CD14-positive monocyte (primary cell): Measurements from ENCODE around the gene CREB5. TPM values are rescaled to one million over a fixed set of nuclear protein-coding genes. Genes with fewer than 3 reads are reported as not detected.

Experiments
- DNase-seq, 3 donors: peaks; one replicate each; pipeline ENCODE4 v3.0.0-alpha.2; 2011 to 2022
- H2AFZ ChIP-seq: 2 replicates; pipeline ENCODE4 v1.6.0; 2012; ENCODE audit warnings: mild to moderate bottlenecking, low read depth, low read length, inconsistent platforms; ENCODE audit not compliant: insufficient read depth, poor library complexity, severe bottlenecking
- H3K27ac ChIP-seq, 2 donors: 1 replicate in 1 of 2; 2 replicates in 1 of 2; pipeline ENCODE4 v1.5.1; 2012 to 2013; ENCODE audit warnings: low read length in 2 of 2, control low read depth in 1 of 2, inconsistent platforms in 1 of 2, low read depth in 1 of 2, mild to moderate bottlenecking in 1 of 2
- H3K27me3 ChIP-seq, 2 donors: one replicate each; pipeline versions ENCODE4 v1.6.0 to v1.6.1; 2011 to 2013; ENCODE audit warnings: low read length in 2 of 2; ENCODE audit not compliant: control insufficient read depth in 2 of 2, insufficient read depth in 2 of 2
- H3K36me3 ChIP-seq, 2 donors: replicated peaks in 1 of 2; 1 replicate in 1 of 2; 2 replicates in 1 of 2; pipeline versions ENCODE4 v1.5.1 to v1.6.1; 2012 to 2013; ENCODE audit warnings: low read length in 2 of 2, control low read depth in 1 of 2, inconsistent platforms in 1 of 2, mild to moderate bottlenecking in 1 of 2; ENCODE audit not compliant: insufficient read depth in 2 of 2, control insufficient read depth in 1 of 2
- H3K4me1 ChIP-seq, 2 donors: 1 replicate in 1 of 2; 2 replicates in 1 of 2; pipeline versions ENCODE4 v1.5.1 to v1.6.1; 2012 to 2013; ENCODE audit warnings: low read length in 2 of 2, control low read depth in 1 of 2, inconsistent platforms in 1 of 2, mild to moderate bottlenecking in 1 of 2, moderate library complexity in 1 of 2; ENCODE audit not compliant: insufficient read depth in 2 of 2, control insufficient read depth in 1 of 2
- H3K4me2 ChIP-seq: replicated peaks from 2 replicates; pipeline ENCODE3; 2012; ENCODE audit warnings: low read length, moderate library complexity, mild to moderate bottlenecking; ENCODE audit not compliant: poor library complexity, severe bottlenecking; ENCODE audit errors: extremely low read depth
- H3K4me3 ChIP-seq, 3 experiments: fragments of 200-600 bp in 1 of 3; sonication (generic) in 1 of 3; replicated peaks in 1 of 3; 1 replicate in 2 of 3; 2 replicates in 1 of 3; pipeline ENCODE4 v1.5.1; 2011 to 2013; ENCODE audit warnings: low read length in 3 of 3, mild to moderate bottlenecking in 3 of 3, control low read depth in 2 of 3, low read depth in 2 of 3, inconsistent platforms in 1 of 3, moderate library complexity in 1 of 3
- H3K79me2 ChIP-seq: 2 replicates; pipeline ENCODE4 v1.6.0; 2012; ENCODE audit warnings: mild to moderate bottlenecking, control low read depth, inconsistent platforms, low read length, moderate library complexity; ENCODE audit not compliant: insufficient read depth
- H3K9ac ChIP-seq: 2 replicates; pipeline ENCODE4 v1.6.0; 2017; ENCODE audit warnings: low read length, mild to moderate bottlenecking; ENCODE audit not compliant: insufficient read depth, poor library complexity, severe bottlenecking
- H3K9me3 ChIP-seq, 2 donors: replicated peaks in 1 of 2; 1 replicate in 1 of 2; 2 replicates in 1 of 2; pipeline versions ENCODE4 v1.5.1 to v1.6.1; 2012 to 2013; ENCODE audit warnings: low read length in 2 of 2, control low read depth in 1 of 2; ENCODE audit not compliant: control insufficient read depth in 1 of 2, insufficient read depth in 1 of 2
- H4K20me1 ChIP-seq: 2 replicates; pipeline ENCODE4 v1.6.0; 2012; ENCODE audit warnings: mild to moderate bottlenecking, low read length, control low read depth, moderate library complexity; ENCODE audit not compliant: insufficient read depth
- H3K27ac Mint-ChIP-seq, 7 donors: one replicate each; pipeline ENCODE4 v1.8.0; 2020; ENCODE audit warnings: mild to moderate bottlenecking in 7 of 7, mixed read lengths in 7 of 7, moderate library complexity in 6 of 7, inconsistent platforms in 2 of 7
- H3K27me3 Mint-ChIP-seq, 3 donors: one replicate each; pipeline ENCODE4 v1.8.0; 2021 to 2022; ENCODE audit warnings: low read depth in 3 of 3, mild to moderate bottlenecking in 3 of 3, mixed read lengths in 3 of 3, moderate library complexity in 3 of 3, inconsistent platforms in 1 of 3
- H3K36me3 Mint-ChIP-seq, 2 donors: one replicate each; pipeline ENCODE4 v1.8.0; 2020; ENCODE audit warnings: mixed read lengths in 2 of 2, inconsistent platforms in 1 of 2, mild to moderate bottlenecking in 1 of 2
- H3K4me1 Mint-ChIP-seq: one replicate; pipeline ENCODE4 v1.8.0; 2020; ENCODE audit warnings: mild to moderate bottlenecking, mixed read lengths
- H3K4me3 Mint-ChIP-seq, 2 donors: one replicate each; pipeline ENCODE4 v1.8.0; 2020; ENCODE audit warnings: mild to moderate bottlenecking in 2 of 2, mixed read lengths in 2 of 2, moderate library complexity in 1 of 2
- H3K9me3 Mint-ChIP-seq, 7 donors: one replicate each; pipeline ENCODE4 v1.8.0; 2020 to 2022; ENCODE audit warnings: mixed read lengths in 7 of 7, mild to moderate bottlenecking in 6 of 7, moderate library complexity in 6 of 7, inconsistent platforms in 2 of 7
- WGBS: methylation state at CpG from one replicate; pipeline ENCODE4 v1.1.5; 2013; ENCODE audit warnings: missing lambda C conversion rate; ENCODE audit not compliant: insufficient coverage; 5-methylcytosine and 5-hydroxymethylcytosine counted together
- intact Hi-C, 2 donors: fragments of 100-400 bp; cut with micrococcal nuclease; formaldehyde crosslinking; loops; one replicate each; pipeline versions ENCODE4 v1.15.0 to v1.15.1; 2023
- polyA plus RNA-seq, 3 donors: library from polyadenylated mRNA; depleted of rRNA in 1 of 3; unstranded in 2 of 3; stranded (reverse) in 1 of 3; fragments of 300-500 nt in 2 of 3; fragments of >200 nt in 1 of 3; fragmentation: Illumina TruSeq in 2 of 3; gene quantifications; 1 replicate in 2 of 3; 2 replicates in 1 of 3; pipeline ENCODE4 v1.2.3, GENCODE V29; 2012 to 2021
- TF ChIP-seq, protein P1 (sequence below): fragments of 200-600 bp; IDR thresholded peaks from one replicate; pipeline ENCODE4 v1.8.0; 2022; ENCODE audit warnings: antibody characterized with exemption, mild to moderate bottlenecking

Gene CREB5
- polyA plus RNA-seq, 3 donors, result 25.1 to 72.3 (median 44.2) TPM

DNA sequence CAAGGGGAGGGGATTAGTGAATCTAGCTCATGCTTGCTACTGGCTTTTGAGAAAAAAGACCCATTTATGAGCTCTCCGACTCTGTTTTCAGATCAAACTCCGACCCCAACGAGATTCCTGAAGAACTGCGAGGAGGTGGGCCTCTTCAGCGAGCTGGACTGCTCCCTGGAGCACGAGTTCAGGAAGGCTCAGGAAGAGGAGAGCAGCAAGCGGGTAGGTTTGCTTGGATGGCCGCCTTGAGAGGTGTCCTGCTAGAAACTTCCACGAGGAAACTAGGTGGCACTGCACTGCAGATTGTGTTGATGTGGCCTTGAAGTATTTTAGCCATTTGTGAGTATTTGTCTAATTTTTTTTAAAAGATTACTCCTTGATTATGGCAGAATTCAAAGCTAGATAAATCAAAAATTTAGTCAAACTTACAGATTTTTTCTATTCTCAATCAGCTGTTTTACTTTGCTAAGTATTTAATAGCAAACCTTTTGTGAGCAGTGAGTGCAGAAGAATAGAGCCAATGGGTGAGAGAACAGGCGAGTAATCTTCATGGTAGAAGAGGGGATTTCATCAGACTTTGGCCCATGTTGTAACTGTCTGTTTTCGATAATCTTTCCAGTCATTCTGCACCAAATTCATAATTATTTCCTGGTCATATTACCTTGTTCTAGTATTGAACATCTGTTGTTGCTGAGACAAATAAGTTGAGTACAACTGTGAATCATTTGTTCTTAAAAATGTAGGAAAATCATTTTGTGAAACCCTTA is 95.4 kb downstream of the CREB5 start:
- intact Hi-C loops, result no loop called here
- Histone ChIP-seq H3K36me3 (no peaks in the 10 kb centered on the region), H3K9me3 (no peaks in the 10 kb centered on the region), H3K4me2 (no peak overlapping the region), H3K4me1 (peaks cover 12 to 21% of the 10 kb centered on the region in 2 donors), H3K79me2 (no peaks in the 10 kb centered on the region), H3K27ac (no peak overlapping the region), H4K20me1 (no peaks in the 10 kb centered on the region), H3K4me3 (no peak overlapping the region), H3K27me3 (no peaks in the 10 kb centered on the region), H2AFZ (no peak overlapping the region), H3K9ac (no peak overlapping the region)
- no peak for DNase-seq
- WGBS, result 97% methylated on average over 6 of the region's 11 CpGs
- TF ChIP-seq, protein P1, sequence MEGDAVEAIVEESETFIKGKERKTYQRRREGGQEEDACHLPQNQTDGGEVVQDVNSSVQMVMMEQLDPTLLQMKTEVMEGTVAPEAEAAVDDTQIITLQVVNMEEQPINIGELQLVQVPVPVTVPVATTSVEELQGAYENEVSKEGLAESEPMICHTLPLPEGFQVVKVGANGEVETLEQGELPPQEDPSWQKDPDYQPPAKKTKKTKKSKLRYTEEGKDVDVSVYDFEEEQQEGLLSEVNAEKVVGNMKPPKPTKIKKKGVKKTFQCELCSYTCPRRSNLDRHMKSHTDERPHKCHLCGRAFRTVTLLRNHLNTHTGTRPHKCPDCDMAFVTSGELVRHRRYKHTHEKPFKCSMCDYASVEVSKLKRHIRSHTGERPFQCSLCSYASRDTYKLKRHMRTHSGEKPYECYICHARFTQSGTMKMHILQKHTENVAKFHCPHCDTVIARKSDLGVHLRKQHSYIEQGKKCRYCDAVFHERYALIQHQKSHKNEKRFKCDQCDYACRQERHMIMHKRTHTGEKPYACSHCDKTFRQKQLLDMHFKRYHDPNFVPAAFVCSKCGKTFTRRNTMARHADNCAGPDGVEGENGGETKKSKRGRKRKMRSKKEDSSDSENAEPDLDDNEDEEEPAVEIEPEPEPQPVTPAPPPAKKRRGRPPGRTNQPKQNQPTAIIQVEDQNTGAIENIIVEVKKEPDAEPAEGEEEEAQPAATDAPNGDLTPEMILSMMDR, result no peak
- H3K4me3 Mint-ChIP-seq, result no peak overlapping the region
- H3K27me3 Mint-ChIP-seq, result peaks cover 3 to 6% (median 6%) of the 10 kb centered on the region in 3 donors
- no peaks in the 10 kb centered on the region for H3K36me3 Mint-ChIP-seq
- H3K27ac Mint-ChIP-seq, result no peak overlapping the region
- peaks cover 20% of the 10 kb centered on the region for H3K4me1 Mint-ChIP-seq
- peaks cover 0 to 2% (median 0%) of the 10 kb centered on the region in 7 donors for H3K9me3 Mint-ChIP-seq

DNA sequence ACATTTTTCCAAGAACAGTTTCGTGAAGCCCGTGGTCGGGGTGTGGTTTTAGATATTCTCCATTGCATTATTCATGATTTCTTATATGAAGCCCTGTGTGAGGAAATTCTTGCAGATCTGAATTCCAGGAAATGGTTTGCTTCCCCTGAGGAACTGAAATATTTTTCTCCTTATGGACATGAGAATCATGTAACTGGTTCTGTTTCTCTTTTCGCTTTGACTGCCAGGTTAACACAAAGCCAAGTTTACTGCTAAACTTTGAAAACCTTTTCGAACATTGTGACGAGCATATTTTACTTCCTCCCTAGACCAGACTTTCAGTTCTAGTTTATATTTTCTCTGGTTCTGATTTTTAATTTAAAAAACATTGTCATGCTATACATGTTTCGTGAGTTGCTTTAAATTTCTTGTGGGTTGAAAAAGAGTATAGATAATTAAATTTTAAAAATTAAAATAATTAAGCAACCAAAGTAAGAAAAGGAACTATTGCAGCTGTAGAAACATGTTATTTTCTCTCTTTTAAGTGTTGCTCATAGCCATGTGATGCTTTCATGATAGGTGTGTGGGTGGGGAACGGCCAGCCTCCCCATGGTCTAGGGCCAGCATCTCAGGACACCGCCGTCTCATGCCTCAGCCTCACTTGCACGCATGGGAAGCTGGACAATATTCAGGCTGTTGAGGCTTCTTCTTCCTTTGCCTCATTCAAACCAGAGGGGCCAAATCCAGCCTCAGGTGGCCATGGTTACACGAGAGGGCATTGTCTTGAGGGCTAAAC is 97.1 kb downstream of the CREB5 start:
- H3K27ac ChIP-seq, result no peak overlapping the region
- H3K9ac ChIP-seq, result no peak overlapping the region
- H3K36me3 ChIP-seq, result no peaks in the 10 kb centered on the region
- intact Hi-C loops, result no loop called here
- Mint-ChIP-seq H3K36me3 (no peaks in the 10 kb centered on the region), H3K27ac (peak overlapping the region in 5 of 7 donors; percentile 58 to 72 (median 69)), H3K4me1 (peaks cover 20% of the 10 kb centered on the region), H3K27me3 (peaks cover 0 to 6% (median 2%) of the 10 kb centered on the region in 3 donors), H3K4me3 (peak overlapping the region; percentile 20 to 79), H3K9me3 (peaks cover 0 to 2% (median 0%) of the 10 kb centered on the region in 7 donors)
- no peaks in the 10 kb centered on the region for H3K79me2 ChIP-seq
- H3K4me1 ChIP-seq, result peaks cover 12 to 21% of the 10 kb centered on the region in 2 donors
- H3K9me3 ChIP-seq, result no peaks in the 10 kb centered on the region
- no peaks in the 10 kb centered on the region for H3K27me3 ChIP-seq
- no peak overlapping the region for H2AFZ ChIP-seq
- 46% methylated on average over 4 of the region's 12 CpGs for WGBS
- H3K4me2 ChIP-seq, result peak overlapping the region; percentile 66
- H3K4me3 ChIP-seq, result peak overlapping the region in 2 of 3 experiments; percentile 21 to 42
- H4K20me1 ChIP-seq, result no peaks in the 10 kb centered on the region
- DNase-seq, result peak; percentile 6 to 42 (median 18)
- TF ChIP-seq, protein P1, result no peak
